Transverse colon (tissue), 4 donors: ENCODE measurements around the gene TMUB2. TPM values are rescaled to one million over a fixed set of nuclear protein-coding genes. Genes with fewer than 3 reads are reported as not detected.

Experiments used
- DNase-seq: peaks from one replicate; pipeline ENCODE4 v3.0.0-alpha.2; 2019
- H3K27ac ChIP-seq, 4 donors: fragments of 200-600 bp; sonication (generic); 2 replicates each; pipeline ENCODE4 v1.5.1; 2016 to 2018; ENCODE audit warnings: inconsistent platforms in 4 of 4
- H3K27me3 ChIP-seq: fragments of 200-600 bp; sonication (generic); 2 replicates; pipeline ENCODE4 v1.5.1; 2017; ENCODE audit warnings: inconsistent platforms
- H3K36me3 ChIP-seq, 4 donors: fragments of 200-600 bp; sonication (generic); 2 replicates each; pipeline ENCODE4 v1.5.1; 2017 to 2019; ENCODE audit warnings: inconsistent platforms in 4 of 4
- H3K4me1 ChIP-seq, 4 donors: fragments of 200-600 bp; sonication (generic); 2 replicates each; pipeline ENCODE4 v1.5.1; 2017 to 2020; ENCODE audit warnings: inconsistent platforms in 4 of 4
- H3K4me3 ChIP-seq, 4 donors: fragments of 200-600 bp; sonication (generic); 1 replicate in 1 of 4; 2 replicates in 3 of 4; pipeline versions ENCODE4 v1.5.1 to v1.6.1; 2017 to 2019; ENCODE audit warnings: inconsistent platforms in 4 of 4
- H3K9me3 ChIP-seq, 2 donors: fragments of 200-600 bp; sonication (generic); 2 replicates each; pipeline ENCODE4 v1.5.1; 2017 to 2019; ENCODE audit warnings: inconsistent platforms in 2 of 2
- EP300 ChIP-seq: sonication (generic); formaldehyde crosslinking; IDR thresholded peaks from one replicate; pipeline ENCODE4 v1.6.1; 2017; ENCODE audit warnings: antibody characterized with exemption, low read depth
- POLR2A ChIP-seq: fragments of 450-650 bp; IDR thresholded peaks from one replicate; pipeline ENCODE4 v1.6.1; 2016; ENCODE audit warnings: antibody characterized with exemption, mild to moderate bottlenecking, moderate library complexity
- POLR2AphosphoS5 ChIP-seq, 3 donors: sonication (generic); formaldehyde crosslinking; IDR thresholded peaks; one replicate each; pipeline ENCODE4 v1.6.1; 2016; ENCODE audit warnings: antibody characterized with exemption in 3 of 3
- WGBS, 2 donors: methylation state at CpG; one replicate each; pipeline ENCODE4 v1.1.5; 2018; ENCODE audit warnings: low coverage in 1 of 2; 5-methylcytosine and 5-hydroxymethylcytosine counted together
- in situ Hi-C, 4 donors: fragments of 200-750 bp; cut with MboI; loops; one replicate each; pipeline versions ENCODE4 v1.15.0 to v1.15.1; 2017; ENCODE audit warnings: low sequenced_read_pairs in 3 of 4, low pct_ligation_motif_present in 1 of 4, low pct_unique_long_range_greater_than_20kb in 1 of 4
- intact Hi-C: fragments of 100-400 bp; cut with DNase I; formaldehyde crosslinking; loops from one replicate; pipeline ENCODE4 v1.15.1; 2023; ENCODE audit warnings: low total_unique reads
- total RNA-seq, 4 donors: library from RNA; depleted of rRNA; stranded (reverse); fragments of >200 nt; gene quantifications; one replicate each; pipeline ENCODE4 v1.1.0, GENCODE V29; 2016
- TF ChIP-seq, protein P1 (sequence below), 5 experiments: fragments of 200-600 bp in 3 of 5; fragments of 450-650 bp in 2 of 5; sonication (generic) in 3 of 5; IDR thresholded peaks; 1 replicate in 2 of 5; 2 replicates in 3 of 5; pipeline ENCODE4 v1.5.1; 2016 to 2017; ENCODE audit warnings: antibody characterized with exemption in 5 of 5, inconsistent platforms in 3 of 5, mild to moderate bottlenecking in 2 of 5, moderate library complexity in 1 of 5

TMUB2 gene
- total RNA-seq, 4 donors from 2014 or later = 53.4 to 70.5 (median 60.6) TPM

- H3K36me3 ChIP-seq = peaks cover 0 to 37% (median 17%) of the 10 kb centered on the region in 4 donors
- H3K27me3 ChIP-seq = no peaks in the 10 kb centered on the region
- TF ChIP-seq POLR2AphosphoS5 (IDR thresholded peaks at IDR 0.05) (no peak), EP300 (no peak), POLR2A (no peak)
- TF ChIP-seq, protein P1, sequence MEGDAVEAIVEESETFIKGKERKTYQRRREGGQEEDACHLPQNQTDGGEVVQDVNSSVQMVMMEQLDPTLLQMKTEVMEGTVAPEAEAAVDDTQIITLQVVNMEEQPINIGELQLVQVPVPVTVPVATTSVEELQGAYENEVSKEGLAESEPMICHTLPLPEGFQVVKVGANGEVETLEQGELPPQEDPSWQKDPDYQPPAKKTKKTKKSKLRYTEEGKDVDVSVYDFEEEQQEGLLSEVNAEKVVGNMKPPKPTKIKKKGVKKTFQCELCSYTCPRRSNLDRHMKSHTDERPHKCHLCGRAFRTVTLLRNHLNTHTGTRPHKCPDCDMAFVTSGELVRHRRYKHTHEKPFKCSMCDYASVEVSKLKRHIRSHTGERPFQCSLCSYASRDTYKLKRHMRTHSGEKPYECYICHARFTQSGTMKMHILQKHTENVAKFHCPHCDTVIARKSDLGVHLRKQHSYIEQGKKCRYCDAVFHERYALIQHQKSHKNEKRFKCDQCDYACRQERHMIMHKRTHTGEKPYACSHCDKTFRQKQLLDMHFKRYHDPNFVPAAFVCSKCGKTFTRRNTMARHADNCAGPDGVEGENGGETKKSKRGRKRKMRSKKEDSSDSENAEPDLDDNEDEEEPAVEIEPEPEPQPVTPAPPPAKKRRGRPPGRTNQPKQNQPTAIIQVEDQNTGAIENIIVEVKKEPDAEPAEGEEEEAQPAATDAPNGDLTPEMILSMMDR (IDR thresholded peaks at IDR 0.05) = no peak
- in situ Hi-C loops (loop anchor here in 2 of 4 donors (5.0 to 10.0 kb wide), 2 partner anchors 113 to 121 kb away; partner anchors contain the start of gene SLC25A39 (in 1 of the 2)), intact Hi-C loops (loop anchor here (2.0 kb wide), 1 partner anchor 119 kb away; no protein-coding TSS in a partner anchor)
- no peak overlapping the region for H3K4me3 ChIP-seq
- H3K4me1 ChIP-seq = peaks cover 10 to 19% (median 15%) of the 10 kb centered on the region in 4 donors
- H3K27ac ChIP-seq = peak overlapping the region in 1 of 4 donors; percentile 59
- H3K9me3 ChIP-seq = no peaks in the 10 kb centered on the region
- WGBS, 2 donors = 87 to 92% methylated on average over 3 to 27 of the region's 30 CpGs
- no peak for DNase-seq
These were observed 24.8 kb downstream of the TMUB2 start for GRCh38 chr17:44211281-44212265.

GRCh38 chr17:44212507-44213402 lies 26.0 kb downstream of the TMUB2 start:
- H3K27me3 ChIP-seq = no peaks in the 10 kb centered on the region
- peaks cover 0 to 37% (median 12%) of the 10 kb centered on the region in 4 donors for H3K36me3 ChIP-seq
- intact Hi-C loops (no loop called here), in situ Hi-C loops (loop anchor here in 2 of 4 donors (5.0 to 10.0 kb wide), 2 partner anchors 112 to 120 kb away; partner anchors contain the start of gene SLC25A39 (in 1 of the 2))
- no peaks in the 10 kb centered on the region for H3K9me3 ChIP-seq
- DNase-seq = no peak
- WGBS, 2 donors = 75% methylated on average over 31 of the region's 31 CpGs; no CpG with 5 or more reads in 1 of the 2 donors
- TF ChIP-seq POLR2AphosphoS5 (IDR thresholded peaks at IDR 0.05) = no peak
- TF ChIP-seq, protein P1 (IDR thresholded peaks at IDR 0.05) = no peak
- no peak for TF ChIP-seq POLR2A
- TF ChIP-seq EP300 = no peak
- H3K27ac ChIP-seq = no peak overlapping the region
- no peak overlapping the region for H3K4me3 ChIP-seq
- H3K4me1 ChIP-seq = peaks cover 21 to 30% (median 26%) of the 10 kb centered on the region in 4 donors

GRCh38 chr17:44213403-44214229 lies 26.8 kb downstream of the TMUB2 start:
- DNase-seq = no peak
- TF ChIP-seq EP300 = no peak
- TF ChIP-seq POLR2AphosphoS5 (IDR thresholded peaks at IDR 0.05) = no peak
- TF ChIP-seq, protein P1 (IDR thresholded peaks at IDR 0.05) = no peak
- no peak for TF ChIP-seq POLR2A
- peaks cover 25 to 35% (median 31%) of the 10 kb centered on the region in 4 donors for H3K4me1 ChIP-seq
- 82 to 85% methylated on average over 2 to 15 of the region's 15 CpGs for WGBS, 2 donors
- no peaks in the 10 kb centered on the region for H3K9me3 ChIP-seq
- no peak overlapping the region for H3K4me3 ChIP-seq
- no peak overlapping the region for H3K27ac ChIP-seq
- intact Hi-C loops = no loop called here
- H3K27me3 ChIP-seq = no peaks in the 10 kb centered on the region
- H3K36me3 ChIP-seq = peaks cover 0 to 33% (median 9%) of the 10 kb centered on the region in 4 donors
- in situ Hi-C loops = loop anchor here in 2 of 4 donors (5.0 to 10.0 kb wide), 2 partner anchors 111 to 119 kb away; partner anchors contain the start of gene SLC25A39 (in 1 of the 2)
